Islet precursor cell (in vitro differentiated cells): ENCODE data around the gene PBX1.
"Not testable (repeated sequence)": the region's sequence is repeated elsewhere in the genome, so short reads cannot be mapped to it uniquely, and the experiment has no call there.

Experiments used
- DNase-seq: peaks from one replicate; pipeline ENCODE4 v3.0.0-alpha.2; 2018

The PBX1 gene

GRCh38 chr1:164592634-164593033, 33.6 kb downstream of the PBX1 start:
- peak; percentile 66 for DNase-seq

DNA sequence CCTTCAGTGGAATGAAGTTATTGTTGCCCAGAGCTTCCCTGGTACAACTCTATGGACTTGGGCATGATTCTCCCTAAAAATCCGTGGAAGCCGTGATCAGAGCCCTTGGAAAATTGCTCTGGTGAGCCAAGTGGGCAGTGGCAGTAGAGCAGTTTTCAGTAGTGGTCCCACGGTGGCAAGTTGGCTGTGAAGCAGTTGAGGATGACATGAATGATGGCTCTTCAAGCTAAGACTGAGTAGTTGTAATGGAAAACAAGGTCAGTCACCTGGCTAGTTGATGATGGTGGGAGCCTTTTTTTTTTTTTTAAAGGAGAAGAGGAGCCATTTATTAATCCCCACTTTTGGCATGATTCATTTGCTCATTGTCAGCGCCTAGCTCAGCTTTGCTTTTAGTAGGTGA, 36.2 kb downstream of the PBX1 start:
- no peak for DNase-seq

DNA sequence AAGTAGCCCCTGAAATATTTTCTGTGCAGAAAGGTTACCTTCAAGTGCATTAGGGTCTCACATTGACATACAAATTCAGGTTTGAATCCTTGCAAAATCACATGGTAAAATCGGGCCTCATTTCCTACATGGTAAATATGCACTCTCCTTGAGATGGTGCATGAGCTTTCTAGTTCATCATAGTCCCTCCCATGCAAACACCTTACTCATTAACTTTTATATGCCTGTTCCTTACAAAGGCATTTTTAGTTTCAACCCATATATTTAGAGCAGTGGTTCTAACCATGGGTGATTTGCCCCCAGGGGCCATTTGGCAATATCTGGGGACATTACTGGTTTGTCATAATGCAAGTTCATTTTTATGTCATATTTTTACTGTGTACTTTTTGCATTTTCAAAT, 37.2 kb downstream of the PBX1 start:
- no peak for DNase-seq

GRCh38 chr1:164598719-164599118, 39.7 kb downstream of the PBX1 start:
- DNase-seq: no peak

DNA sequence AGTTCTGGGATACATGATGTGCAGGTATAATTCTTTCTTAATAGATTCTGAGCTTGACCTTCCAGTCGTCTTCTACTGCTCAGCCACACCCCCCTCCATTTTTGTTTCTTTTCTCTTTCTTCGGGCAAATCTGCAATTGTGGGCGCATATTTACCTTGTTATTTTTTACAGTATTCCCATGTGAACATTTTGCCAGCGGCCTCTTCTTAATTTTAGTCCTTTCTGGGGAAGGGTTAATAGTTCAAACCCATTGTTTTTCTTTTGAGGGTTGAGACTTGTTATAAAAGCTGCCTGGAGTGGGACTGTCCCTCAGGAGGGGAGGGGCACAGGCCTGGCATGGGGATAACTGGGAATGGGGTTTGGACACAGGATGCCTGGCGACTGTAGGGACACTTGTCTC, 40.3 kb downstream of the PBX1 start:
- DNase-seq: no peak

DNA sequence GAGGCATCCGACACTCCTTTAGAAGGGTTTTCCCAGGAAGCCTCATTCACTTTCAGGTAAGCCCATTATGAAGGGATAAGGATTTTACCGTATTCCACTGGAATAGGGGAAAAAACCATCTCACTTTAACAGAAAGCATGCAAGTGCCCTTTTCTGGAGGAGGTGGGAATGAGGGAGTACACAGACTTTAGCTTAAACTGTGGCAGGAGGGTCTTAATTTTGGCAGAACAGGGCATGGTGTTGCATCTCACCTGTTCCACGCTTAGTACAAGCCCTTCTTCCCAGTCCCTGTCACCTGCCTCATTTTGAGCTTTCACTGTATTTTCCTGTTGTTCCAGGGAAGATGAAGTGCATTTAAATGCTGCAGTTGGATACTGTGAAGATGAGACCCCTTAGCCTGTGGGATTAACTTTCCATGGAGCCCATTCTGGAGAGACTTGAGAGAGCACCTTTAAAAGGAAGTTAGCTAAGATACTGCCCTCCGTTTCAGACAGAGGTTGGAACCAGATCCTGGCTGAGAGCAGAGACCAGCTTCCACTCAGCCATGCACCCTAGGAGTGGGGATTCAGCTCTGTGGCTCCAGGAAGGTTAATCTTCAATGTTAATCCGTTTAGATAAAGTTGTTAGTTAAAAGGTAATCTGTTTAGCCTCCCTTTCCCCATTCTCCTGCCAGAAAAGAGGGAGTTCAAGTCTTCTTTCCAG, 42.6 kb downstream of the PBX1 start:
- DNase-seq: no peak

GRCh38 chr1:164602101-164602422, 43.1 kb downstream of the PBX1 start:
- peak; percentile 93 for DNase-seq

- peak; percentile 87 for DNase-seq
Observed at GRCh38 chr1:164602480-164603093, 43.6 kb downstream of the PBX1 start.

DNA sequence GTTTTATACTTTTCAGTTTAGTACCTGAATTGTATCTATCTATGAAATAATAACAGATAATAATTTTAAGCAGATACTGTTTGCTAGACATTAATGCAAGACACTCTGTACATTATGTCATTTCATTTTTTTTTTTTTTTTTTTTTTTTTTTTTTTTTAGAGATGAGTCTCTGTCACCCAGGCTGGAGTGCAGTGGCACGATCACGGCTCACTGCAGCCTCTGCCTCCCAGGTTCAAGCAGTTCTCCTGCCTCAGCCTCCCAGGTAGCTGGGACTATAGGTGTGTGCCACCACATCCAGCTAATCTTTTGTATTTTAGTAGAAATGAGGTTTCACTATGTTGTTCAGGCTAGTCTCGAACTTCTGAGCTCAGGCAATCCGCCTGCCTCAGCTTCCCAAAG, 44.8 kb downstream of the PBX1 start:
- DNase-seq: not testable (repeated sequence)

DNA sequence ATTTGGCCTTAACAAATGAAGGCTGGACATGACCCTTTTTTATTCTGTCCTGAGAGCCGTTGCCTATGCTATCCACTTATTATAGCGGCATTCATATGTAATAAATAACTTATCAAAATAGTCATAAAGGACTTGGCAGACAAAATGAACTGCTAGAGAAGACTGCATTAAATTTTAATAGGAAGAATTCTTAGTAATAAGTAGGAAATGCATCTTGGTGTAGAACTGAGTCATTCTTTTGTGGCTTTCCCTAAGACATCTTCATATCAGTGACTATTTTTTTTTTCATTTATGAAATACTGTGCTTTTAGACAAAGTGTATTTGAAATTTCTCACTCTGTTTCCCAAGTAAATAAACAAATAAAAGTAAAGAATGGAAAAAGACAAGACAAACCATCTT, 45.6 kb downstream of the PBX1 start:
- no peak for DNase-seq

DNA sequence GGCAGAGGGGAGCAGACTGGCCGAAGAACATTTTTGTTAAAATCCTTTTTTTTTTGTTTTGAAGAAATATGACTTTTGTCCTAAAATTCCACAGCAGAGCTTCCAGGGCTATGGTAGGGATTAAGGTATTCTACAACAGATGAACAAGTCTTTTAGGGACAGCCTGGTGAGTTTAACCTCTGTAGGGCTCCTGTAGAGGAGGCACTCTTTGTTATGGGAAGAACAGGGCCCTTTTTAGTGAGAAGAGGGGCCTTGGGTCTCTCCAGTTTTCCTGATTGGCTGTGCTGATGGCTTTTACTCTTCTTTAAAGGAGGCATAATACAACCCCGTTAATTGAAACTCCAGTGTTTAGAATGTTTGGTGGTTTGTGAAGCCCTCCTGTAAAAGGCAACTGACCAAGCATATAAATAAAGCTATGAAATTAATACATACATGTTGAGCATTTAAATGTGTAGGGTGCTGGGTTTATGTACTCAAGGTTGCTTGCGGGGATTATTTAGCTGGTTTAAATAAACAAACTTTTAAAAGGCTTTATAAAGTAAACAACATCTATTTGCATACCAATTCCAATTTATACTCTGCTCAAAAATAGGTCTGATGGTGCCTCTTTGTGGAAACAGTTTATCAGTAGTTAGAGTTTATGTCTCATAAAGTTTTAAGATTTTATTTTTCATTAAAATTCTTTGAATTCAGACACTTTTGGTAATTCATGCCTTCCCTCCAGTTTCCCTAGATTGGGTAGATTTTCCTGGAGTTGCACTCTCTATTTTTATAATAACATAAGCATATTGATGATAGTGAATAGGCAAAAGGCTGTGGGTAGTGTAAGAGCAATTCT, 46.5 kb downstream of the PBX1 start:
- no peak for DNase-seq

- no peak for DNase-seq
Observed at GRCh38 chr1:164607351-164607750, 48.4 kb downstream of the PBX1 start.

DNA sequence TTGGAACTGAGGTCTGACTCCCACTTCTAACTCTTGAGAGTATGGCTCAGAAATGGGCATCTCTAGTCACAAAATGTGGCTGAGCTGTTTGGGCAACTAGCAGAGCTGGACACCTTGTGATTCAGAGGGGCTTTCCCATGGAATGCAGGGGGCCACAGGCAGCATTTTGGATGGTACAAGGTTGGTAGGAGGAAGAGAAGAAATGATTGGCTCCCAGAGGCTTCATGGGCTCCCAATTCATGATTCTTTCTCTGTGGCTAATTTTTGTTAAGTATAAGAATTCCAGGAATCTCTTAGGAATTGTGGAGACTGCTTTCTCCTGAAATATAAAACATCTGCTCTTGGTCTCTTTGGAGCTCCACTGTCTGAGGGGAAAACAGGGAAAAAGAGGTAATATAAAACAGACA, 49.7 kb downstream of the PBX1 start:
- no peak for DNase-seq

GRCh38 chr1:164609089-164609488, 50.1 kb downstream of the PBX1 start:
- no peak for DNase-seq

DNA sequence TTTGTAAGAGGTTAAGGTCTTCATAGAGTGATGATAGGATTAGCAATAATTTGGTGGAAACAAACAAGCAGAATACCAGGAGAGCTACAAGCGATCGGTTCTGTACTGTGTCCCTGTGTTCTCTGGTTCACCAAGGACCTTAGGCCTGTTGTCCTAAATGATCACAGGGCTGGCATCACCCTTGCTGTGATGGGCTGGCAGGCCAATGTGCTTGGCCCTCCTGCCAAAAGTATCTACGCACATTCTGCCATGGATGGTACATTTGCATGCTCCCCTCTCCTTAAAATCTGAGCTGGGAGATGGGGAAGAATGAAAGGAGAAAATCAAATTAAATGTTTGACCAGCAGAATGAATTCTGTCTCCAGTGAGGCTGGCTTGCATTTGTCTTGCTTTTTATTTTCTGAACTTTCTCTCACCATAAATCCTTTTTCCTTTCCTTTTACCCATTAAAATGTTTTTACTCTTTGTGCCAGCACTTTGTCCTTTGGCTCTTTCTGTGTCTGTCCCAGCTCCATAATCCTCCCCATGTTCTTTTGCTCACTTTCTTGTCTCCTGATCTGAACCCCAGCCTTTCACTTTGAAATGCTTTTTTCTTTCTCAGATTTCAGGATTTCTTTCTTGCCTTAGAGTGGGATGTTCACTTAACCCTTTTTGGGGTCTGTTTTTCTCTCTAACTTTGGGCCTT, 51.7 kb downstream of the PBX1 start:
- no peak for DNase-seq

GRCh38 chr1:164611754-164612642, 53.0 kb downstream of the PBX1 start:
- DNase-seq: peak; percentile 91

DNA sequence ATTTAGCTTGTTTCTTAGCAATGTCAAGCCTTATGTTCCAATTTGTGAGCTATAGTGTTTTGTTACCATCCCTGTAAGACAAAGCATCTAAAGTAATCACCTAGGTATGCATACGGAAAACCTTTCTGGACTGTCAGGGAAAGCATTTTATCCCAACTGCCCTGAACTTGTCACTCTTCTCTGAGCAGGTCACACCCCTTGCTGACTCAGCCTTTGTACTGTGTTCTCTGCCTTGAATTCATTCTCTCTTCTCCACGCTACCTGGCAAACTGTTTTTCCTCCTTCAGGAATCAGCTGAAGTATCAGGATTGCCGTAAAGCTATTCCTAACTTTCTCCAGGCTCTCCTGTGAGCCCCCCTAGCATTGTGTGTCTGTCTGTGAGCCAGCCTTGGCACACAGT, 54.2 kb downstream of the PBX1 start:
- DNase-seq: peak; percentile 80

DNA sequence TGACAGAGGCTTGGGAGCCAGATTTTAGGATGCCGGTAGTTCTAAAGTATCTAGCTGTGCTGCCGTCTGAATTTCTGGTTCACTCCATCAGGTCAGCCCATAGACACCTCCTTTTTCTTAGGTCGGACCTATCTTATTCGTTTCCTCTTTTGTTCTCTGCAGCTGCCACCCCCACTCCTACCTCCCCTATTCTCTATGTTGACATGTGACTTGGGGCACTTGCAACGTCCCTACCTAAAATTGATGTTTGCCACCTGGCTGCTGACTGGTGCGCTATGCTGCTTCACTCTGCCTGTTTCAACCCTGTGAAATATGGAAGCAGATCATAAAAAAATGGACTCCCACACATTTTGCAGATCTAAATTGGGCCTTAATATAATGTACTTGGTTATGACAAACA, 55.3 kb downstream of the PBX1 start:
- DNase-seq: no peak

- DNase-seq: peak; percentile 72
Observed at GRCh38 chr1:164617377-164618201, 58.6 kb downstream of the PBX1 start.

- no peak for DNase-seq
Observed at GRCh38 chr1:164618202-164618564, 59.2 kb downstream of the PBX1 start.

- no peak for DNase-seq
Observed at GRCh38 chr1:164619006-164619784, 60.2 kb downstream of the PBX1 start.
